MM.1S (cell line): ENCODE data around the gene EPG5.

Experiments used
- DNase-seq: peaks from one replicate; pipeline ENCODE4 v3.0.0-alpha.2; 2015
- H2AFZ ChIP-seq: fragments of 300-600 bp; sonication (generic); 2 replicates; pipeline ENCODE4 v1.6.0; 2016; ENCODE audit warnings: antibody characterized with exemption, low read length
- H3F3A ChIP-seq: fragments of 300-600 bp; sonication (generic); 2 replicates; pipeline ENCODE4 v1.6.1; 2016; ENCODE audit warnings: mild to moderate bottlenecking, antibody characterized with exemption, low read length, moderate library complexity, mixed read lengths; ENCODE audit not compliant: insufficient read depth
- H3K27ac ChIP-seq: fragments of 300-600 bp; sonication (generic); 2 replicates; pipeline ENCODE4 v1.5.1; 2016; ENCODE audit warnings: mild to moderate bottlenecking, low read length
- H3K27me3 ChIP-seq: fragments of 300-600 bp; sonication (generic); replicated peaks from 2 replicates; pipeline ENCODE4 v1.6.0; 2016; ENCODE audit warnings: low read length; ENCODE audit not compliant: insufficient read depth
- H3K36me3 ChIP-seq: fragments of 300-600 bp; sonication (generic); replicated peaks from 2 replicates; pipeline ENCODE4 v1.6.1; 2016; ENCODE audit warnings: mild to moderate bottlenecking, low read length, mixed read lengths; ENCODE audit not compliant: insufficient read depth
- H3K4me1 ChIP-seq: fragments of 300-600 bp; sonication (generic); 2 replicates; pipeline ENCODE4 v1.6.1; 2016; ENCODE audit warnings: low read length, mixed read lengths
- H3K4me2 ChIP-seq: fragments of 300-600 bp; sonication (generic); 2 replicates; pipeline ENCODE4 v1.6.0; 2016; ENCODE audit warnings: low read depth, low read length
- H3K4me3 ChIP-seq: fragments of 300-600 bp; sonication (generic); 2 replicates; pipeline ENCODE4 v1.5.1; 2016; ENCODE audit warnings: low read length, mixed read lengths
- H3K79me2 ChIP-seq: fragments of 300-600 bp; sonication (generic); 2 replicates; pipeline ENCODE4 v1.6.1; 2016; ENCODE audit warnings: mixed run types, low read length, mixed read lengths
- H3K9ac ChIP-seq: fragments of 300-600 bp; sonication (generic); 2 replicates; pipeline ENCODE4 v1.6.1; 2016; ENCODE audit warnings: low read length, mixed read lengths
- H3K9me2 ChIP-seq: fragments of 300-600 bp; sonication (generic); replicated peaks from 2 replicates; pipeline ENCODE4 v1.6.1; 2016; ENCODE audit warnings: mild to moderate bottlenecking, low read length, mixed read lengths; ENCODE audit not compliant: insufficient read depth
- H3K9me3 ChIP-seq: fragments of 300-600 bp; sonication (generic); replicated peaks from 2 replicates; pipeline ENCODE4 v1.6.1; 2016; ENCODE audit warnings: mild to moderate bottlenecking, low read length, mixed read lengths; ENCODE audit not compliant: insufficient read depth
- H4K20me1 ChIP-seq: fragments of 300-600 bp; sonication (generic); 2 replicates; pipeline ENCODE4 v1.6.1; 2016; ENCODE audit warnings: mild to moderate bottlenecking, low read length, moderate library complexity, mixed read lengths; ENCODE audit not compliant: insufficient read depth
- CTCF ChIP-seq: fragments of 300-600 bp; sonication (generic); IDR thresholded peaks from 2 replicates; pipeline ENCODE4 v1.5.1; 2016; ENCODE audit warnings: antibody characterized with exemption, low read length, mixed read lengths
- EZH2 ChIP-seq: fragments of 300-600 bp; sonication (generic); optimal IDR thresholded peaks from 2 replicates; pipeline ENCODE3; 2017; ENCODE audit warnings: low read depth, mild to moderate bottlenecking, antibody characterized with exemption, low read length, mixed read lengths
- EZH2phosphoT487 ChIP-seq: fragments of 300-600 bp; sonication (generic); IDR thresholded peaks from 2 replicates; pipeline ENCODE4 v1.6.1; 2018; ENCODE audit warnings: antibody characterized with exemption, low read length

EPG5 gene

GRCh38 chr18:45805551-45805950 is 161.6 kb downstream of the EPG5 start:
- Histone ChIP-seq H3K9ac (no peak overlapping the region), H3K4me2 (no peak overlapping the region), H3K9me2 (no peaks in the 10 kb centered on the region), H3F3A (no peaks in the 10 kb centered on the region), H3K36me3 (no peaks in the 10 kb centered on the region), H3K4me1 (no peaks in the 10 kb centered on the region), H4K20me1 (no peaks in the 10 kb centered on the region), H3K79me2 (no peaks in the 10 kb centered on the region), H3K27me3 (no peaks in the 10 kb centered on the region), H3K27ac (no peak overlapping the region), H2AFZ (no peak overlapping the region), H3K9me3 (no peaks in the 10 kb centered on the region), H3K4me3 (no peak overlapping the region)
- TF ChIP-seq EZH2 = no peak
- TF ChIP-seq CTCF = no peak
- TF ChIP-seq EZH2phosphoT487 = no peak
- no peak for DNase-seq

GRCh38 chr18:45802814-45803492 is 164.2 kb downstream of the EPG5 start:
- H4K20me1 ChIP-seq = no peaks in the 10 kb centered on the region
- H3K4me3 ChIP-seq = no peak overlapping the region
- no peaks in the 10 kb centered on the region for H3K9me2 ChIP-seq
- H3K4me1 ChIP-seq = no peaks in the 10 kb centered on the region
- no peaks in the 10 kb centered on the region for H3F3A ChIP-seq
- no peak overlapping the region for H2AFZ ChIP-seq
- no peak overlapping the region for H3K27ac ChIP-seq
- no peak overlapping the region for H3K4me2 ChIP-seq
- no peak overlapping the region for H3K9ac ChIP-seq
- DNase-seq = no peak
- no peak for TF ChIP-seq EZH2
- no peak for TF ChIP-seq EZH2phosphoT487
- TF ChIP-seq CTCF = no peak
- no peaks in the 10 kb centered on the region for H3K36me3 ChIP-seq
- H3K27me3 ChIP-seq = no peaks in the 10 kb centered on the region
- H3K79me2 ChIP-seq = no peaks in the 10 kb centered on the region
- no peaks in the 10 kb centered on the region for H3K9me3 ChIP-seq

GRCh38 chr18:45801416-45802004 is 165.6 kb downstream of the EPG5 start:
- Histone ChIP-seq H3K9me2 (no peaks in the 10 kb centered on the region), H4K20me1 (no peaks in the 10 kb centered on the region), H2AFZ (no peak overlapping the region), H3K27me3 (no peaks in the 10 kb centered on the region), H3K4me3 (no peak overlapping the region), H3K4me1 (no peaks in the 10 kb centered on the region), H3K36me3 (no peaks in the 10 kb centered on the region), H3K9me3 (no peaks in the 10 kb centered on the region), H3K4me2 (no peak overlapping the region), H3K27ac (no peak overlapping the region), H3F3A (no peaks in the 10 kb centered on the region), H3K79me2 (no peaks in the 10 kb centered on the region), H3K9ac (no peak overlapping the region)
- TF ChIP-seq CTCF (no peak), EZH2phosphoT487 (no peak), EZH2 (no peak)
- DNase-seq = no peak
